NCI-H1694 (cell line): ENCODE results near the gene SMIM10.
A peak's percentile ranks its signal among the peaks of the same experiment; 100 is the strongest.
"Not testable (repeated sequence)": the region's sequence is repeated elsewhere in the genome, so short reads cannot be mapped to it uniquely, and the experiment has no call there.

Experiments used
- DNase-seq: peaks from one replicate; lab custom pipeline; 2025; lab: John Stamatoyannopoulos, UW

The SMIM10 gene

DNA sequence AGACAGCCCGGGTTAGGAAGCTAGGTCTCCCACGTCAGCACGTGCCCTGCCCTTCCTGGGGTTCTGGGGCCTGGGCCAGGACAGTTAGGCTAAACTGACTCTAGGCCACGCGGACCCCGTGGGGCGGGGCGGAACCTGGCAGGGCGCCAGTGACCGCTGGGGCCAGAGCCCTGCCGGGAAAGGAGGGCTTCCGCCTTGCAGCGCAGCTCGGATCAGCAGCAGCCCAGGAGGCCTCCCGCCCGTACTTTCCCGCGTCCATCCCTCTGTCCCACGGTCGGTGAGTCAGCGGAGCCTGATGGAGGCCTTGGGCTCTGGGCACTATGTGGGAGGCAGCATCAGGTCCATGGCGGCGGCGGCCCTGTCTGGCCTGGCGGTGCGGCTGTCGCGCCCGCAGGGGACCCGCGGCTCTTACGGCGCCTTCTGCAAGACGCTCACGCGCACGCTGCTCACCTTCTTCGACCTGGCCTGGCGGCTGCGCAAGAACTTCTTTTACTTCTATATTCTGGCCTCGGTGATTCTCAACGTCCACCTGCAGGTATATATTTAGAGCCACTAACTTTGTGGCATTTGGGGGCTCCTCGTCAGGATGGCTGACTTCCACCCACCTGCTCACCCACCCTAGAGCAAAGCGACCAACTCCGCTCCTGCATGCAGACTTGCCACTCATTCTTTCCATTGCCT lies at the start of gene SMIM10:
TSS of gene SMIM10 (plus strand) at position 191 of the 681 bp plus-strand sequence. CDS start at position 296, 105 bp downstream.
- no peak for DNase-seq

DNA sequence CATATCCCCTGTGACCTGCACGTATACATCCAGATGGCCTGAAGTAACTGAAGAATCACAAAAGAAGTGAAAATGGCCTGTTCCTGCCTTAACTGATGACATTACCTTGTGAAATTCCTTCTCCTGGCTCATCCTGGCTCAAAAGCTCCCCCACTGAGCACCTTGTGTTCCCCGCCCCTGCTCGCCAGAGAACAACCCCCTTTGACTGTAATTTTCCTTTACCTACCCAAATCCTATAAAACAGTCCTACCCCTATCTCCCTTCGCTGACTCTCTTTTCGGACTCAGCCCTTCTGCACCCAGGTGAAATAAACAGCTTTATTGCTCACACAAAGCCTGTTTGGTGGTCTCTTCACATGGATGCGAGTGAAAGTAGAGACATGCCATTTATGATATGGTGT lies 44.4 kb upstream of the SMIM10 start:
- not testable (repeated sequence) for DNase-seq

- no peak for DNase-seq
These were observed 42.2 kb upstream of the SMIM10 start for GRCh38 chrX:134948333-134949241.

DNA sequence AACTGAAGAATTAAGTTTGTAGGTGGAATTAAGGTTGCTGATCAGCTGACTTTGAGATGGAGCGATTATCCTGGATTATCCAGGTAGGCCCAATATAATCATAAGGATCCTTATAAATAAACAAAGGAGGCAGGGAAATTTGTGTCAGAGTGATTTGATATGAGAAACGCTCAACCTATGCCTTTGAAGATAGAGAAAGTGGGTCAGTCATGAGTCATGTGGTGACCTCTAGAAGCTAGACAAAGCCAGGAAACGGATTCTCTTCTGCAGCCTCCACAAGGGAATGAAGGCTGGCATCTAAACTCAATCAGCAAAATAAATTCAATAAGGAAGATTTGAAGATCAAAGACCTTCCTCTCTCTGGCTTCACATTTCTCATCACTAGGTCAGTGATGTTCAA lies 41.5 kb upstream of the SMIM10 start:
- no peak for DNase-seq

DNA sequence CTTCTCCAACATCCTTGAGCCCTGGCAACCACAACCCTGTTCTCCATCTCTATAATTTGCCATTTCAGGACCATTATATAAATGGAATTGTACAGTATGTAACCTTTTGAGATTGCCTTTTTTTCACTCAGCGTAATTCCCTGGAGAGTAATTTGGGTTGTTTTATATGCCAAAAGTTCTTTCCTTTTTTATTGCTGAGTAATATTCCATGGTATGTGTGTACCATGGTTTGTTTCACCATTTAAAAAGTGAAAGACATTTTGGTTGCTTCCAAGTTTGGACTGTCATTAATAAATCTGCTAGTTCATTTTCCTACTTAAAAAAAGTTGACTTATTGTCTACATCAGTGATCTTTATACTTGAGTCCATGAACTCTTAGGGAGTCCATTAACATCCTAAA lies 33.0 kb upstream of the SMIM10 start:
- no peak for DNase-seq

DNA sequence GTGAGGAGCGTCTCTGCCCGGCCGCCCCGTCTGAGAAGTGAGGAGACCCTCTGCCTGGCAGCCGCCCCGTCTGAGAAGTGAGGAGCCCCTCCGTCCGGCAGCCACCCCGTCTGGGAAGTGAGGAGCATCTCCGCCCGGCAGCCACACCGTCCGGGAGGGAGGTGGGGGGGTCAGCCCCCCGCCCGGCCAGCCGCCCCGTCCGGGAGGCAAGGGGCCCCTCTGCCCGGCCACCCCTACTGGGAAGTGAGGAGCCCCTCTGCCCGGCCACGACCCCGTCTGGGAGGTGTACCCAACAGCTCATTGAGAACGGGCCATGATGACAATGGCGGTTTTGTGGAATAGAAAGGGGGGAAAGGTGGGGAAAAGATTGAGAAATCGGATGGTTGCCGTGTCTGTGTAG lies 30.4 kb upstream of the SMIM10 start:
- DNase-seq: not testable (repeated sequence)

- DNase-seq: no peak
These were observed 27.8 kb upstream of the SMIM10 start for GRCh38 chrX:134963041-134963440.

DNA sequence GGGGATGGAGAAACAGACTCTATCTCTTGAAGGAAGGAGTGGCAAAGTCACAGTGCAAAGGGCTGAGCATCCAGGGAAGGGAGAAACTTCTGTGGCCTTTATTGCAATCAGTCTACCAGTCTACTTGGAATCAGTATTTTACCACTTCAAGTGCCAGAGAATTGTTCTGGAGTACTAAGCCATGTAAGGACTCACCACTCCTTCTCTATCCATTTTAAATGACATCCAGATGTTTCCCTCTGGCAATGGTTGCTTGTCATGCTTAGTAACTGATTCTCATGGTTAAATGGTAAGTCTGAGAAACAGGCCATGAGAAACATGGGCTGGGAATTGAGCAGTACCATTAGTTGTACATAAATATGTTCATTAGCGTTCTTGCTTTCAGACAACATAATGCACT lies 21.1 kb upstream of the SMIM10 start:
- DNase-seq: no peak

DNA sequence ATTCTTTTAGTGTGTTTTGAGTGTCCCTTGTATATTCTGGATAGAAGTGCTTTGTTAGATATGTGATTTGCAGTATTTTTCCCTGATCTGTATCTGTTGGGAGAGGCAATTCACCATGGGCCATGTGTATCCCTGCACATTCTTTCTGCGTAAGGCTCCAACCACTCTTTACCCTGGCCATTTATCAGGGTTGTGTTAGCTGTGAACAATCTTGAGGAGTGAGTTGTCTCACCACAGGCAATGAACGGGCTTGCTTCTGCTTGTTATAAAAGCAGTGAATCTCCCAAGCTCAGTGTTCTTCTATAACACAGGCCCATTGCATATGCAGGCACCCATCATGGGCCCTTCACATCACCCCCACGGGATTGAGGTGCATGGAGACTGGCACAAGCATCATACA lies 18.9 kb upstream of the SMIM10 start:
- DNase-seq: no peak

DNA sequence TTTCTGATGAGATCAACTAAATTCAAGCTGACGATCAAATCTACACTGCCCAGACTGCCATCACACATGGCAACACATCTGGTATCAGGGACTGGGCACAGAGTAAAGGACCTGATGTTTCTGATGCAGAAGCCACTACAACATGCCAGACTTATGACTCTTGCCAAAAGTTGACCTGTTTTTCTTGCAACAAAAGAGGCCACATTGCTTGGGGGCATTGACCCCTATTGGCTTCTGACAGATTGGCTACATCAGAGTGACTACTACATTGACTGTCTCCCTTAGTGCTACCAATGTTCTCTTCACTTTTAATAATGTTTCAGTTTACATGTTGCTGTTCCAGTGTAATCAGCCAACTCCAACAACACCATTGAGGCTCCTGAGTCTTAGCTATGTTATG lies 15.3 kb upstream of the SMIM10 start:
- DNase-seq: no peak

GRCh38 chrX:134981910-134982309 lies 8.9 kb upstream of the SMIM10 start:
- no peak for DNase-seq

DNA sequence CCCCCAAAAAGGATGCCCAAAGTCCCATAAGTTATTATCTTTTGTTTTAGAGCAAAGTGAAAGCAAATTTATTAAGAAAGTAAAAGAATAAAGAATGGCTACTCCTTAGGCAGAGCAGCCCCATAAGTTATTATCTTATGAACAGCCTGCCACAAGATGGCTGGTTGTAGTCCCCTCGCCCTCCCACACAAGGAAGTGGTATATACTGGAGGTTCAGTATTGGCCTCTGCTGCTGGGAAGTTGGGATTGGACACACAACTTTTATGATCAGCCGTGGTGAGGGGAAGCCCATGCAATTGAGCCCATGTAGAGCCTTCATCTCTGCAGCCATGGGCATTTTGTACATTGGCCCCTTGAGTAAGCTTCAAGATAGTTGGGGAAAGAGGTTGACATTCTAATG lies 8.0 kb upstream of the SMIM10 start:
- DNase-seq: no peak

GRCh38 chrX:134985479-134985878 lies 5.3 kb upstream of the SMIM10 start:
- no peak for DNase-seq

DNA sequence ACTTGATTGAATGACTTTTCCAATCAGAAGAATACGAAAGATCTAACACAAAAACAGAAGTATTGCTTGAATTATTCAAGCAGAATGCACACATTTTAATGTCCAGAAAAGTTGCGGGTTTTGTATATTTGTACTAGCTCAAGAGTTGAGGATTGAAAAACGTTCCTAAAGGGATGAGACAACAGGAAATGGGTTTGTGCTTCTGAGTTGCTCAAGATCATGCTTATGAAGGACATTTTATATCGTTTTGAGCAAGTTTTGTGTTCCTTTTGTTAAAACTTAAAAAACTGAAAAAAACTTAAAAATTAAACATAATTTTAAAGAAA lies 353 bp upstream of the SMIM10 start:
- DNase-seq: no peak

DNA sequence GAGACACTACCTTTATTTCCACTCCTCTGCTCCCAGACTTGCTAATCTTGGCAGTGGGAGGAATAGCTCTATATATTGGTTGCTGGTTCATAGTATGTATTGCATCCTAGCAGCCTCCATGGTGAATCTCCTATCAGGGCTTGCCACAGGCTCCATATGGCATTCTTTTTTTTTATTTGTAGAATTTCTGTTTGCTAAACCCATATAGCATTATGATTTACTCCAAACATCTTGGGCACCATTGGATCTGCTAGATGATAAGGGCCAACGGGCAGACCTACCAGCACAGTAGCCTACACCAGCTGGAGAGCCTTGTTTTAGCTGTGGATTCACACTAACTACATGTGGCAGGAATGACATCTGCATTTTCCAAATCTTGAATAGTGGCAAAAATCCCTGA lies 6.9 kb downstream of the SMIM10 start:
- DNase-seq: no peak

DNA sequence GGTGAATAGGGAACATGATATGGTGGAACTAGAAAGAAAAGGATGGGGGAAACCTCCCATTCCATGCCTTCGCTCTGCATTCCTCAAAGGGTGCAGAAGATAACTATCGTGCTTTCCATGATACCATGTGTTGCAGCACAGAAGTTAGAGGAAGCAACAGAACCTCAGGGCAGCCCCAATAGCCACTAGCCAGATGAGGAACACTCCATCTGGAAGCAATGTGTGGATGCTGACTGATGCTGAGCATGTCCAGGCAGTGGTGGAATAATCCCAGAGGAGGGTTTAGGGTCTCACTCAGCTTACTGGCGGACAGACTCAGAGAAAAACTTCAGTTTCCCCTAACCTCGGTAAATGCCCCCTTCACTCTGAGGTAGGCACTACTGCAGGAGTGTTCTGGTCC lies 7.5 kb downstream of the SMIM10 start:
- no peak for DNase-seq

DNA sequence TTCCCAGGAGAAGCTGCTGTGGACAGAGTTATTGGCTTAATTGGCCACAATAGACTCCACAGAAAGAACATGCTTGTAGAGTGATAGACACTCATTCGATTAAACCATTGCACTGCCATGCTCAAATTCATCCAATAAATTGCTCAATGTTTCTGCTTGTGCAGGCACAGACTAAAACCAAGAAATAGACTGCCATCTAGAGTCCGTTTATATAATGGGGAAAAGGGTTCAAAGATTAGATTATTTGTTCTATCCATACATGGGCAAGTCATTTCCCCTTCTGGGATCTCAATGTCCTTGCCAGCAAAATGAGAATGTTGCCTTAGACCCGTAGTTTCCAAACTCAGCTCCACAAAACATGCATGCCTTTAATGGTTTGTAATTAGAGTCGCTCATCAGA lies 8.7 kb downstream of the SMIM10 start:
- peak; percentile 25 for DNase-seq

GRCh38 chrX:135000516-135000915 lies 9.7 kb downstream of the SMIM10 start:
- DNase-seq: no peak

DNA sequence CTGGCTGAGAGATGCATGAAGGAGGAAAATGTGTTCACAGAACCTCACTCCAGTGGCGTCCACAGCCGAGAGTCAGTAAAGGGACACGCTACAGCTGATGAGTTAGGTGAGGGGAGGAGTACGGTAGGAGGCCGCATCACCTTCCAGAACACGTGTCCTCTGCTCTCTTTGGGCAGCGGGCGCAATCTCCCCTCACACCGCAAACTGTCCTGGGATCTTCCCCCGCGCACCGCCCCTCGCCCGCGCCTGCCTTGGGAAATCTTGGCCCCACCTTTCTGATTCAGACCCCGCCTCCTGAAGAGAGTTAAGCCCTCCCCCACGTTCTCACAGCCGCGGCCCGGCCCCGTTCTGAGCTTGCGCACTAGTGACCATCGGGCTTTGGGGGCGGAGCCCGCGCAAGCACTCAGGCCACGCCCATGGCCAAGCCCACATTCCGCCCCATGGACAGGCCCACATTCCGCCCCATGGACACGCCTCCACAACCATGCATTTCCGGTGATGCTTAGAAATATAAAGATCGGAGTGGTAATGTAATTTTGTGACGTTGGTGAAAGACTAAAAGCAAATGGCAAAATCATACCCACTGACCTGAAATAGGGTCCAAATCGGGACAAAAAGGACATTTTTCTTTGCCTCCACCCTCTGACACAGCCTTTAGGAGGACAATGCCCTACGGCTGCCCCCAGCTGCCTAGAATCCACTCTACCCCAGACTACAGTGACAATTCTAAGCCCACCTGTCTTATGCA lies 13.3 kb downstream of the SMIM10 start:
- peak; percentile 86 for DNase-seq

DNA sequence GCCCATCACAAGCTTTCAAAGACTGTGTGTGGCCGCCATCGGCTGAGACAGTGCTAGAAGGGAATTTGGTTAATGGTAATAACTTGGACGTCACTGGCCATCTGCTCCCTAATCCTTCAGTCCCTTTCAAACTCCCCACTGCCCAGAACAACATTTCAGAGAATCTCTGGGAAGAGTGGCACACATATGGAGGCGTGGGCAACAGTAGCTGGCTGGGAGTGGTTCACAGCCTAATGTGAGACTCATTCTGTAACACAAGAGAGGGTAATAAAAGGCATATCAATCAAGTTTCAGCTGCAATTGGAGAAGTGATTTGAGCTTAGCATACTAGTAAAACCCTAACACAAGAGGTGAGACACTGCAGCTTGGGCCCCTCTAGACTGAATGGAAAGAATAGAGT lies 15.4 kb downstream of the SMIM10 start:
- no peak for DNase-seq

DNA sequence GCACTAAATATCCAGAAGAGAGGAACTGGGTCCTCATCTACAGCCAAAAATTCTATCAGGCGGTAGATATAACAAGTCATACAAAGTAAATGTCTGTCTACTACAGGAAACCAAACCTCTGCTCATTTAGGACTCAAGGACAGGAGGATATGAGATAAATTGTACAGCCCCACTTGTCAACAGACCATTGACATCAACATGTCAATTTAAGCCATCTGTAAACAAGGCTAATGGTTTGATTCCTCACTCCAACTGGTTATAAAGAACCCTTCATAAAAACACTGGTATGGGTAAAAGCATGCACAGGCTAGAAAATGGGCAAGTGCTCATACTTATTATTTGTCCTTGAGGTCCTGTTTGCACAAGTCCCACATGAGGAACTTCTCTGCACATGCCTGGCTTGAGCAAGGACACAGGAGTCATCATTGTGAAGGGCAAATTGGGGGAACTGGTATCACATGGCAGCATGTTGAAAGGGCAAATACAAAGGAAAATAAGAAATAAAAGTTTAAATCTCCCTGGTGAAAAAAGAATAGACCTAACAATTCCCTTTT lies 18.3 kb downstream of the SMIM10 start:
- DNase-seq: no peak

DNA sequence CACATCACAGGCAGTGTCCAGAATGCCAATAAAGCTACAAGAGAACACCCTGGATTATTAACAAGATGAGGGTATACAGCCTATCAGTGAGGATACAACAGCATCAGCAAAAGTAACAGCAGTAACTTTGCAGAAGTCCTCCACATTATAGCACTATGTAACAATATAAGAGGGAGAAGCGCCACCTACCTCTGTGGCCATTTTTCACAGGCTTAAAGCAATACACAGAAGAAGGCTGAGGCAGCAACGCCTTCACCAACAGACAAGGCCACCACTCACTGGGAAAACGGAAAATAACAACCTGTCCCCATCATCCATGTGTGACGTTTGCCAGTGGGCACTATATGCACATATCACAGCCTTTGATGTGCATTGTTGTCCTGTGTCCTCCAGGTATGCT lies 19.0 kb downstream of the SMIM10 start:
- no peak for DNase-seq

DNA sequence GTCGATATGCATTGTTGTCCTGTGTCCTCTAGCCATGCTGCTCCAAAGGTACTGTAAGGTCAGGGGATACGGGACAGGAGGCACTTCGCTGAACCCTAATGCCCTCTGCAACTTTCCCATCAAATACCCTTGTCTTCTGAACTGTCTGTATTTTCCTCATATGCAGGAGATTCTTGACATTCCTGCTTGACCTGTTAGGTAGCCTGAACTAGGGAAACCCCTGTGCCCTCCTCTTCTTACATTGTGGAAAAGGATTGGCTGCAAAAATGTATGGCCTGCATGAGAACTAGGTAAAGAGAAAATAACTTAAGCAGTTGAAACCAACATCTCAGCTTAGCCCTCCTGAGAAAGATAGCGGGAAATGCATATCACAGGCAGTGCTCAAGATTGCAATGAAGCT lies 20.1 kb downstream of the SMIM10 start:
- DNase-seq: no peak
